Common myeloid progenitor, CD34-positive (primary cell): Measurements from ENCODE around the gene OLR1.

ENCODE experiments used
- CTCF ChIA-PET: fragments of 350-600 bp; sonication (Branson Sonifier 250); formaldehyde crosslinking; loops from one replicate; lab custom pipeline; 2021; ENCODE audit warnings: antibody characterized with exemption; lab: Charles Lee
- POLR2A ChIA-PET: fragments of 350-600 bp; sonication (Branson Sonifier 250); formaldehyde crosslinking; loops from one replicate; lab custom pipeline; 2021; ENCODE audit warnings: antibody characterized with exemption; lab: Charles Lee
- DNase-seq, 3 donors: peaks; one replicate each; pipeline versions ENCODE4 v3.0.0 to v3.0.0-alpha.2; 2013
- H3K27ac ChIP-seq, 2 experiments: 1 replicate in 1 of 2; 2 replicates in 1 of 2; pipeline ENCODE4 v1.7.0; 2013; ENCODE audit warnings: inconsistent platforms in 2 of 2, low read length in 2 of 2, mild to moderate bottlenecking in 2 of 2, low read depth in 1 of 2, moderate library complexity in 1 of 2; ENCODE audit not compliant: severe bottlenecking in 2 of 2, insufficient read depth in 1 of 2, poor library complexity in 1 of 2
- H3K27me3 ChIP-seq, 5 experiments: replicated peaks in 2 of 5; 1 replicate in 3 of 5; 2 replicates in 2 of 5; pipeline versions ENCODE4 v1.6.1 to v1.7.0; 2013; ENCODE audit warnings: low read length in 4 of 5, mild to moderate bottlenecking in 2 of 5, moderate library complexity in 2 of 5, inconsistent platforms in 1 of 5; ENCODE audit not compliant: insufficient read depth in 5 of 5, control insufficient read depth in 4 of 5
- H3K36me3 ChIP-seq, 4 experiments: 1 replicate in 2 of 4; 2 replicates in 2 of 4; pipeline versions ENCODE4 v1.6.1 to v1.7.0; 2013; ENCODE audit warnings: low read length in 3 of 4, control low read depth in 1 of 4, mild to moderate bottlenecking in 1 of 4; ENCODE audit not compliant: control insufficient read depth in 4 of 4, insufficient read depth in 4 of 4
- H3K4me1 ChIP-seq, 4 experiments: 1 replicate in 3 of 4; 2 replicates in 1 of 4; pipeline versions ENCODE4 v1.6.1 to v1.7.1; 2013; ENCODE audit warnings: low read length in 3 of 4, mild to moderate bottlenecking in 3 of 4, control low read depth in 1 of 4, inconsistent platforms in 1 of 4, moderate library complexity in 1 of 4; ENCODE audit not compliant: control insufficient read depth in 4 of 4, insufficient read depth in 4 of 4; ENCODE audit errors: control extremely low read depth in 1 of 4
- H3K4me3 ChIP-seq, 7 experiments: 1 replicate in 4 of 7; 2 replicates in 3 of 7; pipeline versions ENCODE4 v1.5.1 to v1.7.0; 2013; ENCODE audit warnings: mild to moderate bottlenecking in 7 of 7, low read length in 6 of 7, moderate library complexity in 6 of 7, inconsistent platforms in 2 of 7, low read depth in 2 of 7, control low read depth in 1 of 7; ENCODE audit not compliant: insufficient read depth in 4 of 7, control insufficient read depth in 1 of 7; ENCODE audit errors: extremely low read depth in 1 of 7
- H3K9me3 ChIP-seq, 5 experiments: 1 replicate in 4 of 5; 2 replicates in 1 of 5; pipeline versions ENCODE4 v1.6.1 to v1.7.1; 2013; ENCODE audit warnings: low read length in 4 of 5, mild to moderate bottlenecking in 2 of 5, inconsistent platforms in 1 of 5, low read depth in 1 of 5, moderate library complexity in 1 of 5; ENCODE audit not compliant: control insufficient read depth in 4 of 5, insufficient read depth in 2 of 5; ENCODE audit errors: control extremely low read depth in 1 of 5
- WGBS: methylation state at CpG from one replicate; pipeline ENCODE4 v1.1.5; 2013; ENCODE audit not compliant: insufficient coverage; 5-methylcytosine and 5-hydroxymethylcytosine counted together

Gene OLR1

DNA sequence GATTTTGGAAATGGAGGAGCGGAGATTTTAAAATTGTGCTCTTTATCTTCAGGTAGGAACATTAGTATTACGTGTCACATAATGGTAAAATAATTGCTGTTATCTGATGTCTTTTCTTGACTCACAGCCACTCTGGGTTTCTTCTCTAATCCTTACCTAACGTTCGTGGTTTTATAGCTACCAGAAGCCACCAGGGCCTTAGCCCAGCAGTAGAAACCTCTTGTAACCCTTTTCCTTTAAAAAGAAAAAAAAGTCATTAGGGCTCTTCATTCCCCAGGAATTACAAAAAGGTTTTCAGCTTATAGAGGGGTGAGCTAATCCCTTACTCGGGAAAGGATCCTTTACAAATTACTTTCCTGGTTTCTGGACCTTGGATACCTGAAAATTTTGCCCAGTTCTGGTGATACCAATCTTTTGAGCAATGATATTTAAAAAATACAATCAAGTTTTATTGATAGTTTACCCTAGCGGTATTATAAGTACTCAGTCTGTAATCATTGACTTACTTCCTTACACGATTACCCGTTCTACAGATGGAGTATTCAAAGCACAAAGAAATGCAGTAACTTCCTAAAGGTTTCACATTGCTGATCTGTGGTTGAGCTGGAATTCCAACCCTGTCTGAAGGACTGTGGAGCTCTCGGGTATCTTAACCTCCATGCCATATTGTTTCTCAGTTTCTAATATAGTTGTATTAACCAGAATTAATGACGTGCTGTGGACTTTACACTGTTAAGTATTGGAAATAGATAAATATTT lies 42.4 kb upstream of the OLR1 start:
- Histone ChIP-seq H3K4me3 (peak overlapping the region; percentile 78 to 91 (median 83)), H3K4me1 (peaks cover 5 to 35% (median 18%) of the 10 kb centered on the region in 4 experiments), H3K9me3 (no peaks in the 10 kb centered on the region), H3K36me3 (no peaks in the 10 kb centered on the region), H3K27ac (no peak overlapping the region), H3K27me3 (no peaks in the 10 kb centered on the region)
- ChIA-PET POLR2A (interaction anchor here (2.8 kb wide), 1 partner anchor 9 kb away, joined by 9 read pairs; no protein-coding TSS in a partner anchor), CTCF (interaction anchor here (1.5 kb wide), 1 partner anchor 10 kb away, joined by 8 read pairs; no protein-coding TSS in a partner anchor)
- 44% methylated on average over 6 of the region's 10 CpGs for WGBS
- peak in 2 of 3 donors; percentile 44 to 60 for DNase-seq

DNA sequence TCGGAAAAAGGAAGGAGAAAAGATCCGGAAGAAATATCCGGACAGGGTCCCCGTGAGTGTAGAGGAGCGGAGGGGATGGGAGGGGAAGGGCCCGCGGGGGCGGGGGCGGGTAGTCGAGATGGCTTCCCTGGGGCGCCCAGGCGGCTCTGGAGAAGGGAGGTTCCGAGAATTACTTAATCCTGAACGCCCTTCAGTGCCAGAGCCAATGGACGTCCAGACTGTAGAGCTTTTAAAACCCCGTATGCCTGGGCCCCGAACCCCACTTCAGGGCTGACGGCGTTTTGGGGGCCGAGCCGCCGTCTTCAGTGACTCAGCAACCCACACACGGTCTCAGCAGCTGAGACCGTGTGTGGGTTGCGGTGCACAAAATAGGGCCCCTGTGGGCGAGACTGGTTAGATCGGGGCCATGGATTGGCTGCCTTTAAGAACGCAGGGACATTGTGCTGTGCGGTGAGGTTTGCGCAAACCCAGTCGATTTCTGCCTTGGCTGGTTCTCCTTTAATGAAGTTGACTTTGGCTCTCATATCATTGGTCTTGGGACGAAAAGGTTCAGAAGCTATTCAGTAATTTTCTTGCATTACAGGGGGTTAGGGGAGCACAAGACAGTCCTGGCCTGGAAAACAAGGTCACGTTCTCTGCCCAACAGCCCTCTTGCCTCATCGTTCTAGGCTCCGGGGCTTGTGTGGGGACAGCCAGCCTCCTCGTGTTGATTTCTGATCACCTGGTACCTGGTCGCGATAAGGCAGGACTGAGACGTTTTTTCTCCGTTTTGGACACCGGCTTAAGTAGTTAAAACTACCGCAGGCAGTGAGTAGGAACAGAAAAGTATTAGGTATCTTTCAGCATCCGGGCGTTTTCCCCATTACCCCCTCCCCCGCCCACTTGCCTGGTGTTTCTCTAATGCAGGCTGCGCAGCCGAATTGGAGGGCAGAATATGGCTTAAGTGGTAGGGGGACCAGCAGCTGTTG lies 41.5 kb upstream of the OLR1 start:
- CTCF ChIA-PET, result interaction anchor here (0.7 to 1.5 kb wide), 2 partner anchors 11 to 12 kb away, joined by 3 to 8 read pairs; no protein-coding TSS in a partner anchor
- Histone ChIP-seq H3K36me3 (no peaks in the 10 kb centered on the region), H3K9me3 (no peaks in the 10 kb centered on the region), H3K4me3 (peak overlapping the region; percentile 78 to 91 (median 83)), H3K27ac (peak overlapping the region; percentile 68 to 90), H3K27me3 (no peaks in the 10 kb centered on the region), H3K4me1 (peaks cover 5 to 35% (median 18%) of the 10 kb centered on the region in 4 experiments)
- peak; percentile 92 to 98 (median 98) for DNase-seq
- POLR2A ChIA-PET, result interaction anchor here (0.6 to 2.8 kb wide), 3 partner anchors 10 to 62 kb away, joined by 3 to 9 read pairs (median 4); no protein-coding TSS in a partner anchor
- 1% methylated on average over 42 of the region's 47 CpGs for WGBS

DNA sequence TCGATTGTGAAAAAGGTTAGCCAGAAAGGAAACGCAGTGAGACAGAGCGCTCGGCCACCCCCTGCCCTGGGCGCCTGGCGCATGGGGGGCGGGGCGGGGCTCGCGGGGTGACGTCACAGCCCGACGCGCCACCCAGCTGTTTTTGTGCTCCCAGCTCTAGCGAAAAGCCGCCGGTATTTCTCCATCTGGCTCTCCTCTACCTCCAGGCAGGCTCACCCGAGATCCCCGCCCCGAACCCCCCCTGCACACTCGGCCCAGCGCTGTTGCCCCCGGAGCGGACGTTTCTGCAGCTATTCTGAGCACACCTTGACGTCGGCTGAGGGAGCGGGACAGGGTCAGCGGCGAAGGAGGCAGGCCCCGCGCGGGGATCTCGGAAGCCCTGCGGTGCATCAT lies 40.8 kb upstream of the OLR1 start, which contains the start of gene GABARAPL1:
GABARAPL1 (plus strand) TSS at position 139 of the 393 bp plus-strand sequence; CDS start at position 392, 253 bp downstream.
- H3K27ac ChIP-seq, result peak within 1 kb of the TSS; percentile 68 to 90
- CTCF ChIA-PET, result interaction anchor here (0.7 kb wide), 1 partner anchor 12 kb away, joined by 3 read pairs; no protein-coding TSS in a partner anchor
- peaks cover 5 to 35% (median 18%) of the 10 kb centered on the region in 4 experiments for H3K4me1 ChIP-seq
- POLR2A ChIA-PET, result interaction anchor here (0.6 to 2.8 kb wide), 3 partner anchors 10 to 90 kb away, joined by 4 to 9 read pairs (median 4); no protein-coding TSS in a partner anchor
- DNase-seq, result peak; percentile 77 to 87 (median 82)
- H3K4me3 ChIP-seq, result peak within 1 kb of the TSS; percentile 78 to 91 (median 83)
- H3K27me3 ChIP-seq, result no peaks in the 10 kb centered on the region
- H3K9me3 ChIP-seq, result no peaks in the 10 kb centered on the region
- WGBS, result under 1% methylated on average over 19 of the region's 35 CpGs
- no peaks in the 10 kb centered on the region for H3K36me3 ChIP-seq

GRCh38 chr12:10211940-10212738 lies 40.2 kb upstream of the OLR1 start:
- CTCF ChIA-PET, result no interaction called here
- peak; percentile 90 to 93 (median 91) for DNase-seq
- H3K4me3 ChIP-seq, result peak overlapping the region; percentile 78 to 91 (median 83)
- peak overlapping the region in 1 of 2 experiments; percentile 90 for H3K27ac ChIP-seq
- no peaks in the 10 kb centered on the region for H3K9me3 ChIP-seq
- POLR2A ChIA-PET, result interaction anchor here (0.6 to 2.8 kb wide), 3 partner anchors 11 to 91 kb away, joined by 4 to 9 read pairs (median 4); no protein-coding TSS in a partner anchor
- peaks cover 5 to 35% (median 18%) of the 10 kb centered on the region in 4 experiments for H3K4me1 ChIP-seq
- H3K36me3 ChIP-seq, result no peaks in the 10 kb centered on the region
- 48% methylated on average over 34 of the region's 40 CpGs for WGBS
- H3K27me3 ChIP-seq, result no peaks in the 10 kb centered on the region

GRCh38 chr12:10211101-10211939 lies 39.4 kb upstream of the OLR1 start:
- Histone ChIP-seq H3K4me1 (peaks cover 5 to 35% (median 18%) of the 10 kb centered on the region in 4 experiments), H3K9me3 (no peaks in the 10 kb centered on the region), H3K27me3 (no peaks in the 10 kb centered on the region), H3K4me3 (peak overlapping the region in 1 of 7 experiments; percentile 91), H3K36me3 (no peaks in the 10 kb centered on the region), H3K27ac (no peak overlapping the region)
- WGBS, result 96% methylated on average over 18 of the region's 25 CpGs
- POLR2A ChIA-PET, result no interaction called here
- CTCF ChIA-PET, result interaction anchor here (1.6 kb wide), 1 partner anchor 14 kb away, joined by 4 read pairs; no protein-coding TSS in a partner anchor
- DNase-seq, result no peak
